Neuronal stem cell (in vitro differentiated cells): ENCODE data around the gene RNFT2.

Source experiments
- DNase-seq: peaks from one replicate; pipeline ENCODE4 v3.0.0-alpha.2; 2013; ENCODE audit warnings: low spot score
- H2AFZ ChIP-seq: one replicate; pipeline ENCODE4 v1.6.1; 2013; ENCODE audit warnings: mild to moderate bottlenecking, low read length, inconsistent platforms
- H2AK5ac ChIP-seq: 2 replicates; pipeline ENCODE4 v1.6.1; 2013; ENCODE audit warnings: low read depth, mild to moderate bottlenecking, inconsistent platforms, low read length, moderate library complexity, mixed read lengths
- H2BK120ac ChIP-seq: 2 replicates; pipeline ENCODE4 v1.6.1; 2013; ENCODE audit warnings: low read depth, mild to moderate bottlenecking, inconsistent platforms, low read length, moderate library complexity, mixed read lengths
- H2BK12ac ChIP-seq: one replicate; pipeline ENCODE4 v1.6.1; 2013; ENCODE audit warnings: low read length, inconsistent platforms
- H2BK15ac ChIP-seq: 2 replicates; pipeline ENCODE4 v1.6.1; 2013; ENCODE audit warnings: mild to moderate bottlenecking, low read length, inconsistent platforms, mixed read lengths
- H2BK5ac ChIP-seq: one replicate; pipeline ENCODE4 v1.6.1; 2013; ENCODE audit warnings: inconsistent platforms, mild to moderate bottlenecking, low read length, moderate library complexity
- H3K14ac ChIP-seq: one replicate; pipeline ENCODE4 v1.6.1; 2013; ENCODE audit warnings: low read length, inconsistent platforms
- H3K18ac ChIP-seq: 2 replicates; pipeline ENCODE4 v1.6.1; 2013; ENCODE audit warnings: low read length, inconsistent platforms
- H3K23ac ChIP-seq: 2 replicates; pipeline ENCODE4 v1.6.1; 2013; ENCODE audit warnings: low read depth, mild to moderate bottlenecking, mixed read lengths, low read length, inconsistent platforms; ENCODE audit not compliant: poor library complexity
- H3K27ac ChIP-seq: replicated peaks from 3 replicates; pipeline ENCODE4 v1.5.1; 2013; ENCODE audit warnings: low read length, inconsistent platforms
- H3K27me3 ChIP-seq, 3 experiments: 2 replicates each; pipeline ENCODE4 v1.6.1; 2013; ENCODE audit warnings: low read length in 3 of 3, mild to moderate bottlenecking in 2 of 3, inconsistent platforms in 1 of 3, low read depth in 1 of 3, mixed read lengths in 1 of 3, moderate library complexity in 1 of 3; ENCODE audit not compliant: control insufficient read depth in 3 of 3, insufficient read depth in 3 of 3
- H3K36me3 ChIP-seq, 2 donors: replicated peaks in 1 of 2; 2 replicates each; pipeline ENCODE4 v1.6.1; 2013; ENCODE audit warnings: low read length in 2 of 2; ENCODE audit not compliant: control insufficient read depth in 2 of 2, insufficient read depth in 2 of 2
- H3K4ac ChIP-seq: 2 replicates; pipeline ENCODE4 v1.6.1; 2013; ENCODE audit warnings: inconsistent platforms, mild to moderate bottlenecking, low read length, moderate library complexity
- H3K4me1 ChIP-seq, 2 donors: 1 replicate in 1 of 2; 2 replicates in 1 of 2; pipeline ENCODE4 v1.6.1; 2013; ENCODE audit warnings: low read length in 2 of 2, low read depth in 1 of 2; ENCODE audit not compliant: control insufficient read depth in 2 of 2, insufficient read depth in 1 of 2
- H3K4me2 ChIP-seq: one replicate; pipeline ENCODE4 v1.6.1; 2013; ENCODE audit warnings: mild to moderate bottlenecking, low read length, inconsistent platforms; ENCODE audit not compliant: insufficient read depth, poor library complexity, severe bottlenecking
- H3K4me3 ChIP-seq, 2 donors: 2 replicates each; pipeline ENCODE4 v1.5.1; 2013; ENCODE audit warnings: low read length in 2 of 2, mild to moderate bottlenecking in 2 of 2, inconsistent platforms in 1 of 2, moderate library complexity in 1 of 2
- H3K79me1 ChIP-seq: one replicate; pipeline ENCODE4 v1.6.1; 2013; ENCODE audit warnings: low read depth, mild to moderate bottlenecking, inconsistent platforms, low read length, moderate library complexity
- H3K9ac ChIP-seq: one replicate; pipeline ENCODE4 v1.6.1; 2013; ENCODE audit warnings: mild to moderate bottlenecking, low read depth, low read length, inconsistent platforms; ENCODE audit not compliant: poor library complexity
- H3K9me3 ChIP-seq, 2 donors: replicated peaks in 1 of 2; 2 replicates each; pipeline versions ENCODE3 to v1.6.1; 2013; ENCODE audit warnings: low read length in 2 of 2, mild to moderate bottlenecking in 2 of 2, inconsistent platforms in 1 of 2, low read depth in 1 of 2, mixed read lengths in 1 of 2, moderate library complexity in 1 of 2; ENCODE audit not compliant: control insufficient read depth in 2 of 2, insufficient read depth in 1 of 2
- H4K8ac ChIP-seq: one replicate; pipeline ENCODE4 v1.6.1; 2013; ENCODE audit warnings: low read depth, mild to moderate bottlenecking, inconsistent platforms, low read length, moderate library complexity
- H4K91ac ChIP-seq: one replicate; pipeline ENCODE4 v1.6.1; 2013; ENCODE audit warnings: low read length, low read depth, mild to moderate bottlenecking, inconsistent platforms; ENCODE audit not compliant: poor library complexity
- WGBS, 2 donors: extraction: QIAGEN DNeasy Blood & Tissue Kit; methylation state at CpG; one replicate each; pipeline ENCODE4 v1.1.7; 2013; ENCODE audit warnings: missing lambda C conversion rate in 2 of 2, mixed read lengths in 1 of 2; ENCODE audit not compliant: insufficient read length in 2 of 2, insufficient replicate concordance in 1 of 2; ENCODE audit errors: extremely low coverage in 2 of 2; 5-methylcytosine and 5-hydroxymethylcytosine counted together

RNFT2 gene

DNA sequence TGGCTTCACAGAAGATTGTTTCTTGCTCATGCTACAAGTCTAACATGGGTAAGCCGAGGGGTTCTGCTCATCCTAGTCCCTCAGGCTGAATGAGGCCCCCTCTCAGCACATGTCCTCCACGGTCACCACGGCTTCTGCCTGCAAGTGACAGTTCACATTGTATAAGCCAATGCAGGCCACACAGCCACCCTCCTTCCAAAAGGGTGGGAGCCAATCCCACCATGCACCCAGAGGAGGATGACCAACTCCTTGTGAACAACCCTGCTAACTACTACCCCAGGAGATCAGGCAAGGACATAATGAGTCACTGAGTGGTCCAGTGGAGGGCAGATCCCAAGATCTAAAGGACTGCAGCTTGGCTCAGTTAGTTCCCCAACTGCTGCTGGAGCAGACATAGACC, 6.3 kb upstream of the RNFT2 start:
- Histone ChIP-seq H2AFZ (no peak overlapping the region), H3K79me1 (peaks cover 1% of the 10 kb centered on the region), H3K14ac (no peak overlapping the region), H3K27ac (no peak overlapping the region), H3K9ac (no peak overlapping the region), H3K27me3 (no peaks in the 10 kb centered on the region), H3K36me3 (peaks cover 10 to 41% of the 10 kb centered on the region in 2 donors), H2BK12ac (no peak overlapping the region), H4K91ac (no peak overlapping the region), H2BK5ac (no peak overlapping the region), H3K4me1 (peaks cover 0 to 18% of the 10 kb centered on the region in 2 donors), H4K8ac (no peak overlapping the region), H2AK5ac (no peak overlapping the region), H3K4ac (no peak overlapping the region), H2BK120ac (no peak overlapping the region), H3K23ac (no peak overlapping the region), H3K4me3 (no peak overlapping the region), H3K9me3 (no peaks in the 10 kb centered on the region), H2BK15ac (no peak overlapping the region), H3K4me2 (no peak overlapping the region), H3K18ac (no peak overlapping the region)
- no CpG with 5 or more reads among the region's 3 CpGs for WGBS, 2 donors
- DNase-seq = no peak

DNA sequence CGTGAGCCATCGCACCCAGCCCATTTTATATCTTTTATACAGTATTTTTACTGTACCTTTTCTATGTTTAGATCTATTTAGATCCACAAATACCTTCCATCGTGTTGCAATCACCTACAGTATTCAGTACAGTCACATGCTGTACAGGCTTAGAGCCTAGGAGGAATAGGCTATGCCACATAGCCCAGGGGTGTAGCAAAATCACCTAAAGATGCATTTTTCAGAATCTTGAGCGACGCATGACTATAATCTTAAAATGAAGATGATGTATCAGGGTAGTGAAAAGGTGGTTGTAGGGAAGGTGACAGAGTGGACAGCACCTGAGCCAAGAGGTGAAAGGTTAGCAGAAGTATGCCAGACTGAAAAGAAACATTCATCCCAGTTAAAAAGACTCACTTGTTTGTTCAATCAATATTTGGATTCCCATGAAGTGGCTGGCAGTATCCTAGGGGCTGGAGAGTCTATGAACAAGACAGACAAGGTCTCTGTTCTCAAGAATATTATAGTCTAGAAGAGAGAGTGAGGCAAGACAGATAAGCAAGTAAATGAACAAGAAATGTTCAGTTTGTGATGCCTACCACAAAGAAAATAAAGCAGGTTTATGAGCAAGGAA, 3.9 kb upstream of the RNFT2 start:
- no peak overlapping the region for H3K18ac ChIP-seq
- H2BK15ac ChIP-seq = no peak overlapping the region
- H3K14ac ChIP-seq = no peak overlapping the region
- H3K79me1 ChIP-seq = peaks cover 4% of the 10 kb centered on the region
- H3K9ac ChIP-seq = no peak overlapping the region
- H3K4me1 ChIP-seq = peaks cover 2 to 10% of the 10 kb centered on the region in 2 donors
- no peak overlapping the region for H2BK12ac ChIP-seq
- H3K27ac ChIP-seq = no peak overlapping the region
- H2AFZ ChIP-seq = no peak overlapping the region
- no peak overlapping the region for H3K23ac ChIP-seq
- no peak overlapping the region for H3K4me3 ChIP-seq
- H3K4me2 ChIP-seq = no peak overlapping the region
- no peak overlapping the region for H4K8ac ChIP-seq
- peaks cover 10 to 41% of the 10 kb centered on the region in 2 donors for H3K36me3 ChIP-seq
- no peak overlapping the region for H3K4ac ChIP-seq
- no peak overlapping the region for H2BK120ac ChIP-seq
- no CpG with 5 or more reads among the region's 5 CpGs for WGBS, 2 donors
- DNase-seq = no peak
- no peaks in the 10 kb centered on the region for H3K27me3 ChIP-seq
- no peak overlapping the region for H2BK5ac ChIP-seq
- no peak overlapping the region for H4K91ac ChIP-seq
- H3K9me3 ChIP-seq = no peaks in the 10 kb centered on the region
- no peak overlapping the region for H2AK5ac ChIP-seq

DNA sequence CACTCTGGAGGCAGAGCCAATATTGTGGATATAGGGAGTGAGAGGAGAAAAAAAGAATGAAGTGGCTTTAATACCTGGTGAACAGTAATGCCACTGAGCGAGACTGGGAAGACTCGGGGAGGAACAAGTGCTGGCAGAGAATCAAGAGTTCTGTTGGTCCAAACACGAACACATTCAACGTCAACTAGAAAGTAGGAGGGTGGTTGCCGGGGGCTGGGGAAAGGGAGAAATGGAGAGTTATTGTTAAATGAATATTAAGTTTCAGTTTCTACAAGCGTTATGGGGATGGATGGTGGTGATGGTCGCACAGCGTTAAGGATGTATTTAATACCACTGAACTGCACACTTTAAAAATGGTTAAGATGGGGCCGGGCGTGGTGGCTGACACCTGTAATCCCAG, 3.0 kb upstream of the RNFT2 start:
- no peaks in the 10 kb centered on the region for H3K9me3 ChIP-seq
- no peak overlapping the region for H3K9ac ChIP-seq
- H2AFZ ChIP-seq = no peak overlapping the region
- peaks cover 7% of the 10 kb centered on the region for H3K79me1 ChIP-seq
- no peak overlapping the region for H3K4me2 ChIP-seq
- H3K27me3 ChIP-seq = no peaks in the 10 kb centered on the region
- H2BK12ac ChIP-seq = no peak overlapping the region
- H2BK120ac ChIP-seq = no peak overlapping the region
- H3K4ac ChIP-seq = no peak overlapping the region
- no peak overlapping the region for H3K14ac ChIP-seq
- no peak overlapping the region for H3K23ac ChIP-seq
- H4K91ac ChIP-seq = no peak overlapping the region
- WGBS, 2 donors = 100% methylated on average over 1 of the region's 10 CpGs; no CpG with 5 or more reads in 1 of the 2 donors
- H4K8ac ChIP-seq = no peak overlapping the region
- no peak for DNase-seq
- no peak overlapping the region for H2BK5ac ChIP-seq
- H3K4me1 ChIP-seq = peaks cover 2 to 10% of the 10 kb centered on the region in 2 donors
- H2AK5ac ChIP-seq = no peak overlapping the region
- H3K36me3 ChIP-seq = peaks cover 10 to 42% of the 10 kb centered on the region in 2 donors
- H2BK15ac ChIP-seq = no peak overlapping the region
- no peak overlapping the region for H3K18ac ChIP-seq
- H3K4me3 ChIP-seq = no peak overlapping the region
- H3K27ac ChIP-seq = no peak overlapping the region

- DNase-seq = no peak
- Histone ChIP-seq H4K91ac (no peak overlapping the region), H3K79me1 (peaks cover 5% of the 10 kb centered on the region), H2BK5ac (no peak overlapping the region), H3K4me3 (peak overlapping the region in 1 of 2 donors; percentile 80), H3K4me1 (peaks cover 2 to 10% of the 10 kb centered on the region in 2 donors), H3K9ac (no peak overlapping the region), H4K8ac (no peak overlapping the region), H2BK120ac (no peak overlapping the region), H3K9me3 (no peaks in the 10 kb centered on the region), H2BK15ac (no peak overlapping the region), H3K14ac (no peak overlapping the region), H3K18ac (no peak overlapping the region), H3K27me3 (no peaks in the 10 kb centered on the region), H3K27ac (no peak overlapping the region), H3K4ac (no peak overlapping the region), H3K23ac (no peak overlapping the region), H3K36me3 (peaks cover 19 to 47% of the 10 kb centered on the region in 2 donors), H2AK5ac (no peak overlapping the region), H2AFZ (no peak overlapping the region), H2BK12ac (no peak overlapping the region), H3K4me2 (no peak overlapping the region)
- no CpG with 5 or more reads among the region's 9 CpGs for WGBS, 2 donors
Measured at GRCh38 chr12:116735951-116736599, 2.0 kb upstream of the RNFT2 start.
